Fibroblast of the aortic adventitia (primary cell): Measurements from ENCODE around the gene PTPRU. TPM values are rescaled to one million over a fixed set of nuclear protein-coding genes. Genes with fewer than 3 reads are reported as not detected.

Experiments
- total RNA-seq: library from RNA; depleted of rRNA; stranded (reverse); fragments of >200 nt; gene quantifications from 2 replicates; pipeline ENCODE4 v1.2.3, GENCODE V29; 2012; ENCODE audit warnings: low replicate concordance

The PTPRU gene
- total RNA-seq, 1 donor, result 25.8 TPM

Other genes with a start within 250 kb of the PTPRU start
- 9.5 and 24.9 TPM in 2 replicates for gene TMEM200B, start 112.6 kb upstream of the PTPRU start, total RNA-seq
- gene SRSF4, start 54.6 kb upstream of the PTPRU start, total RNA-seq, result 35.2 and 44.4 TPM in 2 replicates
- 17.7 and 23.1 TPM in 2 replicates for gene MECR, start 5.6 kb upstream of the PTPRU start, total RNA-seq